Astrocyte of the cerebellum (primary cell): ENCODE results near the gene CCDC149.

Experiments
- DNase-seq: peaks from one replicate; pipeline ENCODE4 v3.0.0-alpha.2; 2011; ENCODE audit warnings: low read depth
- H3K4me3 ChIP-seq: 2 replicates; pipeline ENCODE4 v1.5.1; 2011; ENCODE audit warnings: mild to moderate bottlenecking, low read depth, low read length, moderate library complexity
- CTCF ChIP-seq: IDR thresholded peaks from 2 replicates; pipeline ENCODE4 v1.5.1; 2012; ENCODE audit warnings: low read length, low read depth, moderate library complexity, mild to moderate bottlenecking; ENCODE audit errors: missing control alignments
- in situ Hi-C: cut with HindIII; loops from 2 replicates; pipeline ENCODE4 v1.10.0; 2017; ENCODE audit warnings: low sequenced_read_pairs

Gene CCDC149

GRCh38 chr4:24885342-24885741 lies 27.5 kb downstream of the CCDC149 start:
- TF ChIP-seq CTCF = no peak
- no peak for DNase-seq
- in situ Hi-C loops = no loop called here

GRCh38 chr4:24884902-24885301 lies 27.9 kb downstream of the CCDC149 start:
- no peak overlapping the region for H3K4me3 ChIP-seq
- in situ Hi-C loops = no loop called here
- no peak for DNase-seq
- TF ChIP-seq CTCF = no peak

More at GRCh38 chr4:24885342-24885741, 27.5 kb downstream of the CCDC149 start:
- H3K4me3 ChIP-seq = no peak overlapping the region

GRCh38 chr4:24881508-24882196 lies 31.2 kb downstream of the CCDC149 start:
- H3K4me3 ChIP-seq = no peak overlapping the region
- in situ Hi-C loops = no loop called here
- DNase-seq = no peak
- no peak for TF ChIP-seq CTCF

- H3K4me3 ChIP-seq = no peak overlapping the region
- in situ Hi-C loops = no loop called here
- no peak for TF ChIP-seq CTCF
- DNase-seq = no peak
These were observed 32.7 kb downstream of the CCDC149 start for GRCh38 chr4:24880186-24880585.

- TF ChIP-seq CTCF = no peak
- no peak for DNase-seq
- no peak overlapping the region for H3K4me3 ChIP-seq
- in situ Hi-C loops = no loop called here
These were observed 34.2 kb downstream of the CCDC149 start for GRCh38 chr4:24878636-24879016.

GRCh38 chr4:24877868-24878635 lies 34.8 kb downstream of the CCDC149 start:
- H3K4me3 ChIP-seq = no peak overlapping the region
- in situ Hi-C loops = no loop called here
- no peak for TF ChIP-seq CTCF
- DNase-seq = no peak
